Vagina (tissue), 2 donors: ENCODE results near the gene MSANTD3.

ENCODE experiments used
- POLR2A ChIP-seq, 2 donors: fragments of 450-650 bp; IDR thresholded peaks; one replicate each; pipeline ENCODE4 v1.6.1; 2017; ENCODE audit warnings: antibody characterized with exemption in 2 of 2, mild to moderate bottlenecking in 2 of 2, moderate library complexity in 2 of 2
- POLR2AphosphoS5 ChIP-seq, 2 donors: sonication (generic); formaldehyde crosslinking; IDR thresholded peaks; one replicate each; pipeline ENCODE4 v1.9.0; 2017; ENCODE audit warnings: antibody characterized with exemption in 2 of 2, mild to moderate bottlenecking in 2 of 2, low read depth in 1 of 2; ENCODE audit not compliant: insufficient read depth in 1 of 2
- TF ChIP-seq, protein P1 (sequence below), 3 experiments: fragments of 450-650 bp in 2 of 3; fragments of 200-600 bp in 1 of 3; sonication (generic) in 1 of 3; IDR thresholded peaks; one replicate each; pipeline ENCODE4 v1.5.1; 2017 to 2019; ENCODE audit warnings: antibody characterized with exemption in 3 of 3, mild to moderate bottlenecking in 2 of 3, moderate library complexity in 2 of 3

DNA sequence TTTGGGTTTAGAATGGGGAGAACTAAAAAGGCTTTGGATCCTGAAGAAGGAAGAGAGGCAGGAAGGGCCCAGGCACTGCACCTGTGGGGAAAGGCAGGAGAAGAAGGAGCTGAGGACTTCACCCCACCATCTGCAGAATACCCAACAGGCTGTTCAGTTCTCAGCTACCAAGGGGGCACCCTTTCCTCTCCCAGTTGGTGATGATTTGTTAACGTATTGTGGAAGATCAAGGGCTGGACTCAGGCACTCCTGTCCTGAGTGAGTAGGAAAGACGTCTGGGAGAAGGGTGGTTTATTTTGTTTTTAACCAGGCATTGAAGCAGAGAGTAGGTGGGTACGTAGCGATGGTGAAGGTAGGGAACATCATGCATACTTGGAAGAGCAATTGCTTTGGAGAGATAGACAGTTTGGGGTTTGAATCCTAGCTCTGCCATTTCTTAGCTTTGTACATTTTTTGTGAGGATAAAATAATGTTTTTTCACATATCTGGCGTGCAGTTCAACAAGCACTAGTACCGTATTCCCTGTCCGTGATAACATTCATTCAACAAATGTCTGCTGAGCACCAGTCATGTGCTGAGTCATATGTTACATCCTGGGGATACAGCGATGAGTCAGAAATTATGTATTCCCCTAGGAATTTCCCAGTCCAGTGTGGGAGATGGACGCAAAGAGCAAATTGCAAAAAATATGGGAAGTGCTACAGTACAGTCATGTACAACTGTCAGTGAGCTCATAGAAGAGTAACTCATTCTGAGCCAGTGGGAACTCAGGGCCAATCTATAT, 2.1 kb downstream of the MSANTD3 start:
- TF ChIP-seq, protein P1, sequence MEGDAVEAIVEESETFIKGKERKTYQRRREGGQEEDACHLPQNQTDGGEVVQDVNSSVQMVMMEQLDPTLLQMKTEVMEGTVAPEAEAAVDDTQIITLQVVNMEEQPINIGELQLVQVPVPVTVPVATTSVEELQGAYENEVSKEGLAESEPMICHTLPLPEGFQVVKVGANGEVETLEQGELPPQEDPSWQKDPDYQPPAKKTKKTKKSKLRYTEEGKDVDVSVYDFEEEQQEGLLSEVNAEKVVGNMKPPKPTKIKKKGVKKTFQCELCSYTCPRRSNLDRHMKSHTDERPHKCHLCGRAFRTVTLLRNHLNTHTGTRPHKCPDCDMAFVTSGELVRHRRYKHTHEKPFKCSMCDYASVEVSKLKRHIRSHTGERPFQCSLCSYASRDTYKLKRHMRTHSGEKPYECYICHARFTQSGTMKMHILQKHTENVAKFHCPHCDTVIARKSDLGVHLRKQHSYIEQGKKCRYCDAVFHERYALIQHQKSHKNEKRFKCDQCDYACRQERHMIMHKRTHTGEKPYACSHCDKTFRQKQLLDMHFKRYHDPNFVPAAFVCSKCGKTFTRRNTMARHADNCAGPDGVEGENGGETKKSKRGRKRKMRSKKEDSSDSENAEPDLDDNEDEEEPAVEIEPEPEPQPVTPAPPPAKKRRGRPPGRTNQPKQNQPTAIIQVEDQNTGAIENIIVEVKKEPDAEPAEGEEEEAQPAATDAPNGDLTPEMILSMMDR (IDR thresholded peaks at IDR 0.05) = no peak
- TF ChIP-seq POLR2A (IDR thresholded peaks at IDR 0.05) (no peak), POLR2AphosphoS5 (IDR thresholded peaks at IDR 0.05; ENCODE audit: insufficient read depth in 1 of 2, low read depth in 1 of 2) (peak; percentile 34 to 93)
